Measurements from ENCODE around the gene INO80C.
"Not testable (repeated sequence)": the region's sequence is repeated elsewhere in the genome, so short reads cannot be mapped to it uniquely, and the experiment has no call there.

Gene INO80C

DNA sequence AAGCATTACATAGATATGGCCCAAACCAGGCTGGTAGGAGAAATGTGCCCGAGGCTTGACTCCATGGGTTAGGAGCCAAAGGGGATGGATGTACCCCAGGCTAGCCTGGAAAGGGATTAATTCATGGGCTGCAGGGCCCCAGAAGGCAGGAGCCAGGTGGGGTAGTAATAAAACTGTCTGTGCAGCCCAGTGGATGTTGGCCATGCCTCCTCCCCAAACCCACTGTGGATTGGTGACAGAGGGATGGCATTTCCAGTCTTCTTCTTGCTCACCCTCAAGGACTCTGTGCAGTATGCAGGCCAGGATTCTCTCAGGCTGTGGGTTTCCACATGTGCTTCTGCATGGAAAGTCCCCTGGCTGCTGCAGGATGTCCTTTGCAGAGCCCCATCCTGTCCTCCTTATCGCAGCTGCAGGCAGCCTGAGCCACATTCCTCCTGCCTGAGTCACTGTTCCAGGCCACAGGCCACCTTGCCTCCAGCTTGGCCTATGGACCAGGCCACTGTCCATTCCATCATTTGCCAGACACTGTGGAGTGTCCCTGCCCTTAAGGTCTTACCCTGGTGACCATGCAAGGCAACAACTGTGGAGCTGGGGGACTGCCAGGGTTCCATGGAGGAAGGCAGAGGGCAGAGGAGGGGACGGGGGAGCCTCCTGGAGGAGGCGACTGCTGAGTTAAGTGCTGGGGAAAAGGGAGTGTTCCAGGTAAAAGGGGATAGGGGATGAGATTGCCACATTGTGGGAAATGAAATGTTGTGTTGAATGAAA, 38.9 kb downstream of the INO80C start:
- DNase-seq, result no peak

GRCh38 chr18:35458271-35458670, 39.5 kb downstream of the INO80C start:
- DNase-seq, result no peak

GRCh38 chr18:35457140-35457704, 40.5 kb downstream of the INO80C start:
- DNase-seq, result no peak

GRCh38 chr18:35455926-35456763, 41.6 kb downstream of the INO80C start:
- DNase-seq, result no peak

DNA sequence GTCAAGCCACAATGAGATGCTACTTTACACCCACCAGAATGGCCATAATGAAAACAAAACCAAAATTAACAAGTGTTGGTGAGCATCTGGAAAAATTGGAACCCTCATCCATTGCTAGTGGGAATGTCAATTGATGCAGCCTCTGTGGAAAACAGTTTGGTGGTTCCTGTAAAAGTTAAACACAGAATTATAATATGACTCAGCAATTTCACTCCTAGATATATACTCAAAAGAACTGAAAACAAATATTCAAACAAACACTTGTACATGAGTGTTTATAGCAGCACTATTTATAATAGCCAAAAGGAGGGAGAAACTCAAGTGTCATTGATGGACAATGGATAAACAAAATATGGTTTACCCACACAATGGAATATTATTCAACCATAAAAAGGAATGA, 43.0 kb downstream of the INO80C start:
- DNase-seq, result no peak

GRCh38 chr18:35453065-35453464, 44.7 kb downstream of the INO80C start:
- DNase-seq, result not testable (repeated sequence)

DNA sequence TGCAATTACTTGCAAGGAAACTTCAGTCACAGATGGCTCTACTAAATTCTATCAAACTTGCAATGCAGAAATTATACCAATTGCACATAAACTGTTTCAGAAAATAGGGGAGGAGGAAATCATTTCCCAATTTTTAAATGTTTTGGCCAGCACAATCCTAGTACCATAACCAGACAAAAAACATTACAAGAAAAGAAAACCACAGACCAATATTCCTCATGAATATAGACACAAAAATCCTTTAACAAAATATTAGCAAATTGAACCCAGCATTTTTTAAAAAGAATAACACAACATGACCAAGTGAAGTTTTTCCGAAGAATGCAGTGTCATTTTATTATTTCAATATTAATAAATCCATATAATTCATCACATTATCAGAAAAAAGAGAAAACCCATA, 45.8 kb downstream of the INO80C start:
- DNase-seq, result no peak

GRCh38 chr18:35451032-35451431, 46.7 kb downstream of the INO80C start:
- no peak for DNase-seq

GRCh38 chr18:35444636-35445035, 53.1 kb downstream of the INO80C start:
- DNase-seq, result peak in 2 of 14 donors; percentile 15 to 26

DNA sequence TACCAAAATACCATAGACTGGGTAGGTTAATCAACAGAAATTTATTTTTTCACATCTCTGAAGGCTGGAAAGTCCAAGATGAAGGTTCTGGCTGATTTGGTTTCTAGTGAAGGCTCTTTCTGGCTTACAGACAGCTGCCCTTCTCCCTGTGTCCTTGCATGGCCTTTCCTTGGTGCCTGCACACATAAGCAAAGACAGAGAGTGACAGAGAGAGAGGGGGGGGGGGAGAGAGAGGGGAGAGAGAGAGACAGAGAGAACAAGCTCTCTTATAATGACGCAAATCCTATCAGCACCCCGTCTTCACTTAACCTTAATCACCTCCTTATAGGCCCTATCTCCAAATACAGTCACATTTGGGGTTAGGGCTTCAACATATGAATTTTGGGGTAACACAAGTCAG, 53.9 kb downstream of the INO80C start:
- no peak for DNase-seq

DNA sequence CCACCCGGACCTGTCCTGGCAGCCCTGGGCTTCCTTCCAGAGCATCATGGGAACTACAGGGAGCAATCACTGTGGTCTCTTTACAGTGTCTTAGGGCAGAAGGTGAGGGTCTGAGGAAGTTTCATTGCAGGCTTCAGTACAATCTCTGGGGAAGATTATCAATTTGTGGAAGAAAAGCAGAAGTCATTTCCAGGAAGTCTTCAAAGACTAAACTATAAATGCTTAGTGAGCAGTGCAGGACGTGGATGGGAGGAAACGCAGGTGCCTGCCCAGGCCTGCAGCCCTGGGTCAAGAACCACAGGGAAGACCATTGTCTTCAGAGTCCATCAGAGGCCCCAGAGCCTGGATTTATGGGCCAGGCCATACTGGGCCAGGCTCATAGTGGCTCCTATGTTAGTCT, 54.3 kb downstream of the INO80C start:
- DNase-seq, result no peak

GRCh38 chr18:35442701-35443100, 55.1 kb downstream of the INO80C start:
- DNase-seq, result no peak

GRCh38 chr18:35441857-35442595, 55.7 kb downstream of the INO80C start:
- DNase-seq, result no peak

DNA sequence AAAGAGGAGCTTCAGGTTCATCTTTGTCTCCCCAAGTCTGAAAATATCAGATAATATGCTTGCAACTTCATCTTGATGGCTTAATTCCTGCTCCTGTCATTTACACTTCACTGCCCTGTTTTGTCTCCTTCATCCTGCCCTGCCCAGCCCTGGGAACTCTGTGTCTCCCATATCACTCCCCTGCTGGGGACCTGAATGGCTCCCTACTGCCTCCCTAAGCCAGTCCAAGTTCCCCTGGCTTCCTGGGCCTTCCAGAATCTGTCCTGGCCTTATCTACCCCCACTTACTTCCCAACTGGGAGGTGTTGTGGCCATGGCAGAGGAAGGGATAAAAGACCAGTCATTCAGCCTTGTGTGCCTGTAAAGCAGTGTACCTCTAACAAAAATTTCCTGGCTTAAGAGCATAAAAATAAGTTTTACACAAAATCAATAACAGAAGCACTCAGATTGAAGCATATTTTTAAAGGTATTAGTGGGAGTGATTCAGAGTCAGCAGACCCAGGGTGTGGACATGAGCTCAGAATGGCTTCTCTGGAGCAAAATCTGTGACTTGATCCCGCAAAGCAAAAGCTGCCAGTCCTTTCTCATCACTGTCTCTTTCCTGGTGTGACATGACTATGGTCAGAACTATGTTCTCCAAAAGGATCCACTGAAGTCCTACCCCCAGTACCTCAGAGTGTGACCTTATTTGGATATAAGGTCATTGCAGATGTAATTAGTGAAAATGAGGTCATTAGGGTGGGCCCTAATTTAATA, 59.1 kb downstream of the INO80C start:
- no peak for DNase-seq

DNA sequence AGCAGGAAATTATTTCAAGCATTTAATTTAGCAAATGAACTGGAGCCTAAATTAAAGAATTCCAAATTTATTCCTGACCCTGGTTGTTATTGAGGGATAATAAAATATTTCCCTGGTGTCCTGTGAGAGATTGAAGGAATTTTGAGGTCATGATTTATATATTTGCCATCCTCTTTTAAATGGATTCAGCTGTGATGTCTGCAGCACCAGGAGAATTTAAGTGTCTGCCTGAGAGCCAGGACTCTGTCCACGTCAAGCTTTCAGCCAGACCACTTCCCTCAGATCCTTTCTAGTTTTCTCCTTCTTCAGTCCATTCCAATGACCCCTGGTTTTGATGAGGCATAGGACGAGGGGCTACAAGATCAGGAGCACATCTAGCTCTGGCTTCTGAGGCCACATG, 59.9 kb downstream of the INO80C start:
- no peak for DNase-seq

DNA sequence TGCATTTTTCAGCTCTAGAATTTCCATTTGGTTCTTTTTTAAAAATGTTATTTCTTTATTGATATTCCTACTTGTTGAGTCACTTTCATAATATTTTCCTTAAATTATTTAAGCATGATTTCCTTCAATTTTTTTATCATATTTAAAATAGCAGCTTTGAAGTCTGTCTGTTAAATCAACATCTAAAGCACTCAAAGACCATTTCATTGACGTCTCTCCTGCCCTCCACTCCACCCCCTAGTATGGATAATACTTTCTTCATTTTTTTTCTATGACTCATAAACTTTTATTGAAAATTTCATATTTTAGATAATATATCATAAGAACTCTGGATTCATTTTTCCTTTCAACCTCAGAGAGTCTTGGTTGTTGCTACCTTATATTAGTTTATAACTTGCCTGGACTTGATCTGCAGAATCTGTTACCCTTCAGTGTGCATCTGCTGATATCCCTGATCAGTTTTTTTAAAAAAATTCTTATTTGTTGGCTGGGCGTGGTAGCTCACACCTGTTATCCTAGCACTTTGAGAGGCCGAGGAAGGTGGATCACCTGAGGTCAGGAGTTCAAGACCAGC, 61.6 kb downstream of the INO80C start:
- no peak for DNase-seq

GRCh38 chr18:35435401-35435800, 62.4 kb downstream of the INO80C start:
- DNase-seq, result no peak

GRCh38 chr18:35432565-35433001, 65.2 kb downstream of the INO80C start:
- DNase-seq, result no peak

DNA sequence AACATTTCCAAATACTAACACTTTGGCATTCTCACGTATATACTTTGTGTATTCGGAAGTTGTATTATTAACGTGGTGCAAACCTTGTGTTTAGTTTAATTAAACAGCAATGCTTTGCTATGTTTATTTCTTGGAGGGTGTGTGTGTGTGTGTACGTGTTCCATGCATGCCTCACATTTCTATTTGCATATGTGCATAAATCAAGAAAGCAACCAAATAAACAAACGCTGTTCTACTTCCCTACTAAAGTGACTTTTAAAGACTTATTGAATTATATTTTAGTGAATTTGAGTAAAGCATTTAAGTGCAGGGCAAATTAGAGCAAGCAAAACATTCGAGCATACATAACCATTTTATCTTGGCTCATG, 66.4 kb downstream of the INO80C start:
- no peak for DNase-seq

DNA sequence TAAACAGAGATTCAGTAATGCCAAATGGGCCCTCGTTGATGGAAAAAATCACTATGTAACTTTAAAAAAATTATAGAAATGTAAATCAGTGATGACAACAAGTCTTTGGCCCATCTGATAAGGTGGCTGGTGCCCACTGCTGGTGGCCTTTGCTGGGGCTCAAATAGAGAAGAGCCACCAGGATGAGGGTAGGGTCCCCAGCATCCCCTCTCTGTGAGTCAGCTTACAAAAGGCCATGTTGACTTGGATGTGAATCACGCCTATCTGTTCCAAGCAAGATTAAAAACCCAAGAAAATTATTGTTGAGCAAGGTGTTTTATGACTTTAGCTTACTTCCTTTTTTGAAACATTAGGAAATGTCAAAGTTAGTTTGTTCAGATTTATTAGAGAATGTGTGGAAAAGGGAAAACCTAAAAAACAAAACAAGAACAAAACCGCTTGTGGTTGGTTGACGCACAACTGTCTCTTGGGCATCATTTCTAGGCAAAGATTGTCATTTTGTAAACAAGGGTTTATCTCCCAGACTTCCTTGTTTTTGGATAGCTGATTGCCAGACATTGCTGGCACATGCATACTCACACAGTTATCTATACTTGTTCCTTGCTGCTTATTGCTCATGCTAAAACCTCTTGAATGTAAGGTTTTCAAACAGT, 66.9 kb downstream of the INO80C start:
- DNase-seq, result no peak

- DNase-seq, result no peak
These were observed 71.0 kb downstream of the INO80C start for GRCh38 chr18:35426786-35427185.
